AG04450 (cell line): Measurements from ENCODE around the gene ST3GAL3. TPM values are rescaled to one million over a fixed set of nuclear protein-coding genes. Genes with fewer than 3 reads are reported as not detected.

Source experiments
- CTCF ChIA-PET: fragments of 300-600, 350-600 bp; formaldehyde crosslinking; extraction: SDS; loops from one replicate; lab custom pipeline; 2022; ENCODE audit warnings: antibody characterized with exemption, inconsistent platforms; lab: Charles Lee
- POLR2A ChIA-PET: fragments of 350-600 bp; formaldehyde crosslinking; extraction: SDS; loops from one replicate; lab custom pipeline; 2021; ENCODE audit warnings: antibody characterized with exemption, inconsistent platforms; lab: Yijun Ruan, JAX
- DNase-seq: peaks from one replicate; pipeline ENCODE4 v3.0.0-alpha.2; 2011; ENCODE audit warnings: low read depth, low spot score
- H3K27ac ChIP-seq: one replicate; pipeline ENCODE4 v1.5.1; 2012; ENCODE audit warnings: low read depth, low read length, control low read depth
- H3K27me3 ChIP-seq: one replicate; pipeline ENCODE4 v1.6.0; 2012; ENCODE audit warnings: low read length; ENCODE audit not compliant: control insufficient read depth, insufficient read depth
- H3K4me3 ChIP-seq: 2 replicates; pipeline ENCODE4 v1.5.1; 2011; ENCODE audit warnings: mild to moderate bottlenecking, low read depth, low read length, control low read depth
- H3K9me3 ChIP-seq: 2 replicates; pipeline ENCODE4 v1.5.1; 2012; ENCODE audit warnings: low read length; ENCODE audit not compliant: control insufficient read depth, insufficient read depth
- polyA plus RNA-seq: library from polyadenylated mRNA; depleted of rRNA; stranded (reverse); fragments of >200 nt; gene quantifications from 2 replicates; pipeline ENCODE4 v1.2.3, GENCODE V29; 2011
- TF ChIP-seq, protein P1 (sequence below): IDR thresholded peaks from 2 replicates; pipeline ENCODE4 v1.5.1; 2011; ENCODE audit warnings: low read depth, low read length, control low read depth, inconsistent platforms

Gene ST3GAL3
- polyA plus RNA-seq, 1 experiment: 11.5 TPM

DNA sequence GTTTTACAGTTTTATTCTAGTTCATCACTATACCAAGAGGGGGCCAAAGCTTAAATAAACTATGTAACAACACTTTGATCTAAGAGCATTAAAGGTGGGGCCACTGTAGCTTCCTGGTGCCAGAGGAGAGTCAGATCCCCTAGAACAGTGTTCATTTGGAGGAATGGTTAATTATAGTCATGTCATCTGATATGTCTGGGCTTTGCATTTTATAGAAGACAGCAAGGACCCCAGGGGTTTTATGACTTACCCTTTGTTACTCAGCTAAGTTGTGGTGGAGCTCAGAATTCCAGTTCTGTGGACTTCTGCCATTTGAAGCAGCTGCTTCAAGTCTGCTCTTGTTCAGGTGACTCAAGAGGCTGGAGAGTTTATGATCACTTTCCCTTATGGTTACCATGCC lies 40.7 kb upstream of the ST3GAL3 start:
- TF ChIP-seq, protein P1, sequence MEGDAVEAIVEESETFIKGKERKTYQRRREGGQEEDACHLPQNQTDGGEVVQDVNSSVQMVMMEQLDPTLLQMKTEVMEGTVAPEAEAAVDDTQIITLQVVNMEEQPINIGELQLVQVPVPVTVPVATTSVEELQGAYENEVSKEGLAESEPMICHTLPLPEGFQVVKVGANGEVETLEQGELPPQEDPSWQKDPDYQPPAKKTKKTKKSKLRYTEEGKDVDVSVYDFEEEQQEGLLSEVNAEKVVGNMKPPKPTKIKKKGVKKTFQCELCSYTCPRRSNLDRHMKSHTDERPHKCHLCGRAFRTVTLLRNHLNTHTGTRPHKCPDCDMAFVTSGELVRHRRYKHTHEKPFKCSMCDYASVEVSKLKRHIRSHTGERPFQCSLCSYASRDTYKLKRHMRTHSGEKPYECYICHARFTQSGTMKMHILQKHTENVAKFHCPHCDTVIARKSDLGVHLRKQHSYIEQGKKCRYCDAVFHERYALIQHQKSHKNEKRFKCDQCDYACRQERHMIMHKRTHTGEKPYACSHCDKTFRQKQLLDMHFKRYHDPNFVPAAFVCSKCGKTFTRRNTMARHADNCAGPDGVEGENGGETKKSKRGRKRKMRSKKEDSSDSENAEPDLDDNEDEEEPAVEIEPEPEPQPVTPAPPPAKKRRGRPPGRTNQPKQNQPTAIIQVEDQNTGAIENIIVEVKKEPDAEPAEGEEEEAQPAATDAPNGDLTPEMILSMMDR: no peak
- Histone ChIP-seq H3K27me3 (no peaks in the 10 kb centered on the region), H3K4me3 (no peak overlapping the region), H3K9me3 (no peaks in the 10 kb centered on the region), H3K27ac (no peak overlapping the region)
- DNase-seq: no peak
- ChIA-PET POLR2A (interaction anchor here (0.6 to 1.3 kb wide), 3 partner anchors 7 to 22 kb away, joined by 3 to 9 read pairs (median 4); partner anchors contain the start of gene KDM4A), CTCF (interaction anchor here (0.6 to 0.9 kb wide), 2 partner anchors 137 to 224 kb away, joined by 3 read pairs; no protein-coding TSS in a partner anchor)

DNA sequence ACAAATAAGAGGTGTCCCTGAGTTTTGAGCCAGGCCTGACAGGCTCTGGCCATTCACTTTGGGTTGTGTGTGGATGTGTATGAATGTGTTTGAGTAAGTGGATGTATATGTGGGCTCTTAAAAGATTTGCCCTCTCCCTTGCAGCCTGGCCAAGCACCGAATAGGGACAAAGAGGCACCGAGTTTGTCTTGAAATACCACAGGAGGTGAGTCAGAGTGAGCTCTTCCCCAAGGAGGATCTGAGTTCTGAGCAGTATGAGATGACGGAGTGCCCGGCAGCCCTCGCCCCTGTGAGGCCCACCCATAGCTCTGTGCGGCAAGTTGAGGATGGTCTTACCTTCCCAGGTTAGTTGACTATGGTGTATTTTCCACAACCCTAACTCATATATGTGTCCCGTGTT lies 38.4 kb upstream of the ST3GAL3 start:
- Histone ChIP-seq H3K4me3 (no peak overlapping the region), H3K27me3 (no peaks in the 10 kb centered on the region), H3K27ac (no peak overlapping the region), H3K9me3 (no peaks in the 10 kb centered on the region)
- DNase-seq: no peak
- ChIA-PET CTCF (no interaction called here), POLR2A (interaction anchor here (1.0 kb wide), 1 partner anchor 19 kb away, joined by 6 read pairs; the partner anchor contains the start of gene KDM4A)
- TF ChIP-seq, protein P1: no peak

DNA sequence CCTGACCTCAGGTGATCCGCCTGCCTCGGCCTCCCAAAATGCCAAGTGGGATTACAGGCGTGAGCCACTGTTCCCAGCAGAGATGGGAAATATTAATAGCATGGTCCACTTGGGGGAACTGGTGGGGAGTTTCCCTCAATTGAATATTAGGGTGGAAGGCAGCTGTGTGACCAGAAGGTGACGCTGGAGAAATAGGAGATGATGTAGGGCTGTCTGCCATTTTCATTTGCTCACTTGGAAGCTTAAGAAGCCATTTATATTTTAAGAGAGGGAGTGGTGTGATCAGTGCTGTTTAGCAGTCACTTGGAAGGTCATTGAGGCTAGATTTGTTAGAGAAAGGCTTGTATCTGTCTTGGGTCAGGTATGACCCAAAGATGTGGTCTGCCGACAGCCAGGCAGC lies 37.5 kb upstream of the ST3GAL3 start:
- no peaks in the 10 kb centered on the region for H3K27me3 ChIP-seq
- ChIA-PET POLR2A (no interaction called here), CTCF (interaction anchor here (0.8 kb wide), 1 partner anchor 8 kb away, joined by 6 read pairs; no protein-coding TSS in a partner anchor)
- no peaks in the 10 kb centered on the region for H3K9me3 ChIP-seq
- H3K4me3 ChIP-seq: no peak overlapping the region
- no peak overlapping the region for H3K27ac ChIP-seq
- TF ChIP-seq, protein P1: no peak
- no peak for DNase-seq

GRCh38 chr1:43671193-43671592 lies 36.1 kb upstream of the ST3GAL3 start:
- Histone ChIP-seq H3K27ac (no peak overlapping the region), H3K27me3 (no peaks in the 10 kb centered on the region), H3K9me3 (no peaks in the 10 kb centered on the region), H3K4me3 (no peak overlapping the region)
- POLR2A ChIA-PET: interaction anchor here (0.5 to 2.1 kb wide), 3 partner anchors 17 to 25 kb away, joined by 3 to 13 read pairs (median 3); partner anchors contain the start of gene KDM4A
- TF ChIP-seq, protein P1: no peak
- CTCF ChIA-PET: no interaction called here
- no peak for DNase-seq

DNA sequence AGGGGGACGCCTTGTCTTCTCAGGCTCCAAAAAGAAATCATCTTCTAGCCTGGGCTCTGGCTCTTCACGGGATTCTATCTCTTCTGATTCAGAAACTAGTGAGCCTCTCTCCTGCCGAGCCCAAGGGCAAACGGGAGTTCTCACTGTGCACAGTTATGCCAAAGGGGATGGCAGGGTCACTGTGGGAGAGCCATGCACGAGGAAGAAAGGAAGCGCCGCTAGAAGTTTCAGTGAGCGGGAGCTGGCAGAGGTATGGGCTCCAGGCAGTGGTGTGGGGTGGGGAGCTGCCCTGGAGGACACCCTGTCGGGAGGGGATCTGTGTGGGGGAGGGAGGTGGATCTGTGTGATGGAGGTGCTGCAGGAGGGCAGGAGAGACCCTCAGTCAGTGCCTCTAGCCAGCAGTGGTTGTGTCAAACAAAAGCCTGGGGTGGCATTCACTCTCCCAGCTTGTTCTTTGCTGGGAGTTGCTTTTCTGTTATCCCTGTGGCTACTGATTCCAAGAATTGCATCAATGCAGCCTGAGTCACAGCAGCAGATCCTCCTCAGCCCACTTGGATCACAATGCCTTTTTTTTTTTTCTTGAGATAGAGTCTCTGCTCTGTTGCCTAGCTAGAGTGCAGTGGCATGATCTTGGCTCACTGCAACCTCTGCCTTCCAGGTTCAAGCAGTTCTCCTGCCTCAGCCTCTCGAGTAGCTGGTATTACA lies 35.6 kb upstream of the ST3GAL3 start:
- Histone ChIP-seq H3K27me3 (no peaks in the 10 kb centered on the region), H3K9me3 (no peaks in the 10 kb centered on the region), H3K27ac (peak overlapping the region; percentile 57), H3K4me3 (no peak overlapping the region)
- peak; percentile 48 for DNase-seq
- TF ChIP-seq, protein P1: no peak
- ChIA-PET POLR2A (interaction anchor here (0.5 to 2.1 kb wide), 3 partner anchors 17 to 26 kb away, joined by 3 to 13 read pairs (median 3); partner anchors contain the start of gene KDM4A), CTCF (no interaction called here)
